Esophagus muscularis mucosa (tissue), 4 donors: Measurements from ENCODE around the gene CLEC4G. TPM values are rescaled to one million over a fixed set of nuclear protein-coding genes. Genes with fewer than 3 reads are reported as not detected.

ENCODE experiments used
- DNase-seq: peaks from one replicate; pipeline ENCODE4 v3.0.0-alpha.2; 2017; ENCODE audit errors: extremely low spot score
- H3K27ac ChIP-seq, 4 donors: fragments of 200-600 bp; sonication (generic); replicated peaks in 1 of 4; 1 replicate in 3 of 4; 2 replicates in 1 of 4; pipeline ENCODE4 v1.5.1; 2016 to 2019; ENCODE audit warnings: mild to moderate bottlenecking in 1 of 4
- H3K27me3 ChIP-seq, 4 donors: fragments of 200-600 bp; sonication (generic); one replicate each; pipeline versions ENCODE4 v1.5.1 to v1.6.0; 2016 to 2019
- H3K36me3 ChIP-seq, 4 donors: fragments of 200-600 bp; sonication (generic); one replicate each; pipeline ENCODE4 v1.5.1; 2016 to 2019
- H3K4me1 ChIP-seq, 4 donors: fragments of 200-600 bp; sonication (generic); one replicate each; pipeline ENCODE4 v1.5.1; 2016 to 2019
- H3K4me3 ChIP-seq, 4 donors: fragments of 200-600 bp; sonication (generic); 1 replicate in 2 of 4; 2 replicates in 2 of 4; pipeline ENCODE4 v1.5.1; 2016 to 2019; ENCODE audit warnings: mild to moderate bottlenecking in 4 of 4, moderate library complexity in 1 of 4
- H3K9me3 ChIP-seq, 4 donors: fragments of 200-600 bp; sonication (generic); 1 replicate in 3 of 4; 2 replicates in 1 of 4; pipeline ENCODE4 v1.5.1; 2016 to 2019
- CTCF ChIP-seq, 3 experiments: fragments of 200-600 bp in 2 of 3; fragments of 450-650 bp in 1 of 3; sonication (generic) in 2 of 3; IDR thresholded peaks; one replicate each; pipeline ENCODE4 v1.5.1; 2017 to 2019; ENCODE audit warnings: antibody characterized with exemption in 3 of 3, mild to moderate bottlenecking in 2 of 3, moderate library complexity in 1 of 3
- EP300 ChIP-seq: sonication (generic); formaldehyde crosslinking; IDR thresholded peaks from one replicate; pipeline ENCODE4 v1.6.1; 2017; ENCODE audit warnings: antibody characterized with exemption
- POLR2A ChIP-seq: fragments of 450-650 bp; IDR thresholded peaks from one replicate; pipeline ENCODE4 v1.6.1; 2017; ENCODE audit warnings: antibody characterized with exemption, moderate library complexity, mild to moderate bottlenecking, low read depth
- POLR2AphosphoS5 ChIP-seq, 2 donors: sonication (generic); formaldehyde crosslinking; IDR thresholded peaks; one replicate each; pipeline ENCODE4 v1.6.1; 2017; ENCODE audit warnings: antibody characterized with exemption in 2 of 2
- WGBS: methylation state at CpG from one replicate; pipeline ENCODE4 v1.1.5; 2018; 5-methylcytosine and 5-hydroxymethylcytosine counted together
- intact Hi-C: fragments of 100-400 bp; cut with DNase I; formaldehyde crosslinking; loops from one replicate; pipeline ENCODE4 v1.15.1; 2023
- total RNA-seq, 4 donors: library from RNA; depleted of rRNA; stranded (reverse); fragments of >200 nt; gene quantifications; one replicate each; pipeline versions ENCODE4 v1.1.0 to v1.2.1, GENCODE V29; 2016

CLEC4G gene
- total RNA-seq, 4 donors from 2014 or later: 0.75 to 2.5 (median 1.8) TPM

- WGBS: 89% methylated on average over 1 of the region's 1 CpG
- Histone ChIP-seq H3K4me1 (no peaks in the 10 kb centered on the region), H3K4me3 (no peak overlapping the region), H3K36me3 (no peaks in the 10 kb centered on the region), H3K9me3 (peaks cover 0 to 48% (median 40%) of the 10 kb centered on the region in 4 donors), H3K27me3 (peaks cover 0 to 48% (median 0%) of the 10 kb centered on the region in 4 donors), H3K27ac (no peak overlapping the region)
- no peak for TF ChIP-seq CTCF (IDR thresholded peaks at IDR 0.05)
- no peak for TF ChIP-seq POLR2A
- TF ChIP-seq POLR2AphosphoS5 (IDR thresholded peaks at IDR 0.05): no peak
- TF ChIP-seq EP300: no peak
- DNase-seq: no peak
- intact Hi-C loops: no loop called here
Measured at GRCh38 chr19:7759156-7759555, 27.2 kb upstream of the CLEC4G start.

GRCh38 chr19:7757358-7757757 lies 25.4 kb upstream of the CLEC4G start:
- no peak for DNase-seq
- H3K9me3 ChIP-seq: peaks cover 0 to 48% (median 40%) of the 10 kb centered on the region in 4 donors

GRCh38 chr19:7756258-7756657 lies 24.3 kb upstream of the CLEC4G start:
- H3K9me3 ChIP-seq: peaks cover 0 to 48% (median 40%) of the 10 kb centered on the region in 4 donors
- intact Hi-C loops: no loop called here
- DNase-seq: no peak
- H3K27ac ChIP-seq: no peak overlapping the region
- no peaks in the 10 kb centered on the region for H3K4me1 ChIP-seq
- H3K4me3 ChIP-seq: no peak overlapping the region
- H3K36me3 ChIP-seq: no peaks in the 10 kb centered on the region
- TF ChIP-seq POLR2A: no peak
- no peak for TF ChIP-seq CTCF (IDR thresholded peaks at IDR 0.05)
- TF ChIP-seq EP300: no peak
- no peak for TF ChIP-seq POLR2AphosphoS5 (IDR thresholded peaks at IDR 0.05)
- whole genome bisulfite sequencing: 51% methylated on average over 4 of the region's 4 CpGs
- H3K27me3 ChIP-seq: peaks cover 0 to 27% (median 0%) of the 10 kb centered on the region in 4 donors

More at GRCh38 chr19:7757358-7757757, 25.4 kb upstream of the CLEC4G start:
- WGBS: 83% methylated on average over 3 of the region's 3 CpGs
- H3K4me3 ChIP-seq: no peak overlapping the region
- intact Hi-C loops: no loop called here
- H3K36me3 ChIP-seq: no peaks in the 10 kb centered on the region
- H3K27ac ChIP-seq: no peak overlapping the region
- TF ChIP-seq POLR2AphosphoS5 (IDR thresholded peaks at IDR 0.05): no peak
- no peak for TF ChIP-seq POLR2A
- TF ChIP-seq EP300: no peak
- no peak for TF ChIP-seq CTCF (IDR thresholded peaks at IDR 0.05)
- H3K27me3 ChIP-seq: peaks cover 0 to 33% (median 0%) of the 10 kb centered on the region in 4 donors
- no peaks in the 10 kb centered on the region for H3K4me1 ChIP-seq

- 70% methylated on average over 12 of the region's 12 CpGs for WGBS
- peaks cover 0 to 9% (median 2%) of the 10 kb centered on the region in 4 donors for H3K9me3 ChIP-seq
- DNase-seq: no peak
- TF ChIP-seq CTCF (IDR thresholded peaks at IDR 0.05) (no peak), POLR2A (no peak), EP300 (no peak), POLR2AphosphoS5 (IDR thresholded peaks at IDR 0.05) (no peak)
- no peaks in the 10 kb centered on the region for H3K4me1 ChIP-seq
- H3K27me3 ChIP-seq: peaks cover 0 to 37% (median 0%) of the 10 kb centered on the region in 4 donors
- H3K36me3 ChIP-seq: no peaks in the 10 kb centered on the region
- H3K27ac ChIP-seq: no peak overlapping the region
- no peak overlapping the region for H3K4me3 ChIP-seq
- intact Hi-C loops: no loop called here
Measured at GRCh38 chr19:7751157-7751783, 19.4 kb upstream of the CLEC4G start.
